ENCODE data around the gene NELL1. TPM values are rescaled to one million over a fixed set of nuclear protein-coding genes. Genes with fewer than 3 reads are reported as not detected.

NELL1 gene
- polyA plus RNA-seq, 2 of the 4 experiments (the other 2 are of a cell fraction) = not detected

- ATAC-seq (no peak), DNase-seq (ENCODE audit: low read depth in 1 of 2, low spot score in 1 of 2) (no peak), FAIRE-seq (no peak)
- no peak for TF ChIP-seq NFE2L2 (conservative IDR thresholded peaks at IDR 0.05; ENCODE audit: low read length)
- H3K27ac ChIP-seq = no peak overlapping the region
- H3K9me3 ChIP-seq = no peaks in the 10 kb centered on the region
- WGBS (ENCODE audit: missing lambda C conversion rate) = 0% methylated on average over 1 of the region's 1 CpG
- H3K4me3 ChIP-seq = no peak overlapping the region
- H3K4me1 ChIP-seq = no peaks in the 10 kb centered on the region
- POLR2A ChIA-PET = no interaction called here
- no peak overlapping the region for H3K4me2 ChIP-seq
- CTCF ChIA-PET = interaction anchor here (1.2 to 1.4 kb wide), 2 partner anchors 9 to 19 kb away, joined by 3 to 4 read pairs; no protein-coding TSS in a partner anchor
Observed at GRCh38 chr11:21053466-21053865, 384.1 kb downstream of the NELL1 start.

- ChIA-PET CTCF (no interaction called here), POLR2A (no interaction called here)
- H3K4me1 ChIP-seq = no peaks in the 10 kb centered on the region
- no peaks in the 10 kb centered on the region for H3K9me3 ChIP-seq
- no peak overlapping the region for H3K27ac ChIP-seq
- ATAC-seq (no peak), FAIRE-seq (no peak), DNase-seq (ENCODE audit: low read depth in 1 of 2, low spot score in 1 of 2) (no peak)
- H3K4me3 ChIP-seq = no peak overlapping the region
- TF ChIP-seq, protein P1, sequence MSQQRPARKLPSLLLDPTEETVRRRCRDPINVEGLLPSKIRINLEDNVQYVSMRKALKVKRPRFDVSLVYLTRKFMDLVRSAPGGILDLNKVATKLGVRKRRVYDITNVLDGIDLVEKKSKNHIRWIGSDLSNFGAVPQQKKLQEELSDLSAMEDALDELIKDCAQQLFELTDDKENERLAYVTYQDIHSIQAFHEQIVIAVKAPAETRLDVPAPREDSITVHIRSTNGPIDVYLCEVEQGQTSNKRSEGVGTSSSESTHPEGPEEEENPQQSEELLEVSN (IDR thresholded peaks at IDR 0.05; ENCODE audit: borderline replicate concordance, low read depth) = no peak
- TF ChIP-seq RCOR1 (IDR thresholded peaks at IDR 0.05; ENCODE audit: low read depth, low read length) (no peak), NPAS2 (CRISPR knock-in tag; IDR thresholded peaks at IDR 0.05; ENCODE audit: borderline replicate concordance) (no peak), CBX8 (IDR thresholded peaks at IDR 0.05) (no peak), HES2 (IDR thresholded peaks at IDR 0.05) (no peak), USF2 (IDR thresholded peaks at IDR 0.05) (no peak), CEBPB (IDR thresholded peaks at IDR 0.05) (no peak), JUN (IDR thresholded peaks at IDR 0.05) (no peak), EHF (CRISPR knock-in tag; IDR thresholded peaks at IDR 0.05) (no peak), ZC3H11A (IDR thresholded peaks at IDR 0.05) (no peak), FOXS1 (CRISPR knock-in tag; IDR thresholded peaks at IDR 0.05) (no peak), RNF2 (IDR thresholded peaks at IDR 0.05; ENCODE audit: borderline replicate concordance, low read depth) (no peak), GATA3 (IDR thresholded peaks at IDR 0.05; ENCODE audit: borderline replicate concordance) (no peak), FOSL2 (IDR thresholded peaks at IDR 0.05) (no peak), FOSL2 (CRISPR knock-in tag; IDR thresholded peaks at IDR 0.05) (no peak), MAZ (IDR thresholded peaks at IDR 0.05; ENCODE audit: borderline replicate concordance, low read depth, low read length) (no peak), SMC3 (IDR thresholded peaks at IDR 0.05) (no peak), EP300 (IDR thresholded peaks at IDR 0.05) (no peak), RAD21 (conservative IDR thresholded peaks at IDR 0.05 in 1 of 2, IDR thresholded peaks at IDR 0.05 in 1 of 2) (no peak), CBX2 (IDR thresholded peaks at IDR 0.05; ENCODE audit: borderline replicate concordance, low read depth) (no peak)
- H3K4me2 ChIP-seq = no peak overlapping the region
Observed at GRCh38 chr11:21056644-21057043, 387.3 kb downstream of the NELL1 start.

DNA sequence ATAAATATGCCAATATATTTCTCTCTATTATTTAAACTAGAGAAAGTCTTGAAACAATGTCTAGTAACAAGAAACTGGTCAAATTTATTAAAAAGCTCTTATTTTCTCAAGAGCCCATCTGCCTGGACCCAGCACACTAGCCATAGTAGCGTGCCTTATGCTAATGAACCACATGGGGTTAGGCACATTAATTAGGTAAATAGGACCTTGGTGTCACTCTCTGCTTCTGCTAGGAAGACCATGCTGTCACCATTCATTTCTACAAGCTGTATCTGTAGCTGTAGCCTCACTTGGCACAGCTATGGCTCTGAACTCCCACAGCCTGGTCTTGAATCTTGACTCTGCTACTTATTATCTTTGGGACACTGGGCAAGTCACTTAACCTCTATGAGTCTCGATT lies 390.5 kb downstream of the NELL1 start:
- POLR2A ChIA-PET = no interaction called here
- ATAC-seq = no peak
- TF ChIP-seq, protein P2, sequence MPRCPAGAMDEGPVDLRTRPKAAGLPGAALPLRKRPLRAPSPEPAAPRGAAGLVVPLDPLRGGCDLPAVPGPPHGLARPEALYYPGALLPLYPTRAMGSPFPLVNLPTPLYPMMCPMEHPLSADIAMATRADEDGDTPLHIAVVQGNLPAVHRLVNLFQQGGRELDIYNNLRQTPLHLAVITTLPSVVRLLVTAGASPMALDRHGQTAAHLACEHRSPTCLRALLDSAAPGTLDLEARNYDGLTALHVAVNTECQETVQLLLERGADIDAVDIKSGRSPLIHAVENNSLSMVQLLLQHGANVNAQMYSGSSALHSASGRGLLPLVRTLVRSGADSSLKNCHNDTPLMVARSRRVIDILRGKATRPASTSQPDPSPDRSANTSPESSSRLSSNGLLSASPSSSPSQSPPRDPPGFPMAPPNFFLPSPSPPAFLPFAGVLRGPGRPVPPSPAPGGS (IDR thresholded peaks at IDR 0.05) = no peak
- TF ChIP-seq CHD4 (IDR thresholded peaks at IDR 0.05; ENCODE audit: borderline replicate concordance) = no peak
- no peak for TF ChIP-seq SREBF2 (IDR thresholded peaks at IDR 0.05)
- no peak for TF ChIP-seq CBX2 (IDR thresholded peaks at IDR 0.05; ENCODE audit: borderline replicate concordance, low read depth)
- TF ChIP-seq ELK1 (IDR thresholded peaks at IDR 0.05; ENCODE audit: low read depth, low read length) = no peak
- TF ChIP-seq EHF (CRISPR knock-in tag; IDR thresholded peaks at IDR 0.05) = no peak
- no peak for TF ChIP-seq CEBPB (IDR thresholded peaks at IDR 0.05)
- TF ChIP-seq TFCP2L1 (CRISPR knock-in tag; IDR thresholded peaks at IDR 0.05) = no peak
- TF ChIP-seq MYC (IDR thresholded peaks at IDR 0.05; ENCODE audit: borderline replicate concordance, low read length) = no peak
- TF ChIP-seq, protein P3, sequence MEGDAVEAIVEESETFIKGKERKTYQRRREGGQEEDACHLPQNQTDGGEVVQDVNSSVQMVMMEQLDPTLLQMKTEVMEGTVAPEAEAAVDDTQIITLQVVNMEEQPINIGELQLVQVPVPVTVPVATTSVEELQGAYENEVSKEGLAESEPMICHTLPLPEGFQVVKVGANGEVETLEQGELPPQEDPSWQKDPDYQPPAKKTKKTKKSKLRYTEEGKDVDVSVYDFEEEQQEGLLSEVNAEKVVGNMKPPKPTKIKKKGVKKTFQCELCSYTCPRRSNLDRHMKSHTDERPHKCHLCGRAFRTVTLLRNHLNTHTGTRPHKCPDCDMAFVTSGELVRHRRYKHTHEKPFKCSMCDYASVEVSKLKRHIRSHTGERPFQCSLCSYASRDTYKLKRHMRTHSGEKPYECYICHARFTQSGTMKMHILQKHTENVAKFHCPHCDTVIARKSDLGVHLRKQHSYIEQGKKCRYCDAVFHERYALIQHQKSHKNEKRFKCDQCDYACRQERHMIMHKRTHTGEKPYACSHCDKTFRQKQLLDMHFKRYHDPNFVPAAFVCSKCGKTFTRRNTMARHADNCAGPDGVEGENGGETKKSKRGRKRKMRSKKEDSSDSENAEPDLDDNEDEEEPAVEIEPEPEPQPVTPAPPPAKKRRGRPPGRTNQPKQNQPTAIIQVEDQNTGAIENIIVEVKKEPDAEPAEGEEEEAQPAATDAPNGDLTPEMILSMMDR (IDR thresholded peaks at IDR 0.05) = no peak
- TF ChIP-seq USF2 (IDR thresholded peaks at IDR 0.05) = no peak
- no peak for TF ChIP-seq HOXB13 (CRISPR knock-in tag; IDR thresholded peaks at IDR 0.05; ENCODE audit: low read depth)
- no peak for TF ChIP-seq MAZ (IDR thresholded peaks at IDR 0.05; ENCODE audit: borderline replicate concordance, low read depth, low read length)

More for the DNA sequence above, 390.5 kb downstream of the NELL1 start:
- FAIRE-seq (no peak), DNase-seq (ENCODE audit: low read depth in 1 of 2, low spot score in 1 of 2) (no peak)
- WGBS (ENCODE audit: missing lambda C conversion rate) = 2% methylated on average over 2 of the region's 2 CpGs
- H3K4me2 ChIP-seq = no peak overlapping the region
- no peak overlapping the region for H3K4me3 ChIP-seq
- H3K9me3 ChIP-seq = 0 out of 3 replicates have a peak, but pooled peaks cover 3% of the 10 kb centered on the region
- CTCF ChIA-PET = interaction anchor here (1.0 kb wide), 1 partner anchor 11 kb away, joined by 3 read pairs; no protein-coding TSS in a partner anchor
- H3K27ac ChIP-seq = no peak overlapping the region
- no peaks in the 10 kb centered on the region for H3K4me1 ChIP-seq

Measured in A549 (cell line).